K562 treated with DMSO at 1 percent for 24 hours (cell line): ENCODE results near the gene RAB11FIP3. TPM values are rescaled to one million over a fixed set of nuclear protein-coding genes. Genes with fewer than 3 reads are reported as not detected.

Experiments
- total RNA-seq: library from RNA; unstranded; fragments of 300-600 nt; gene quantifications from 2 replicates; pipeline ENCODE4 v1.2.3, GENCODE V29; 2022; ENCODE audit warnings: low read depth; ENCODE audit not compliant: insufficient read depth

RAB11FIP3 gene, protein sequence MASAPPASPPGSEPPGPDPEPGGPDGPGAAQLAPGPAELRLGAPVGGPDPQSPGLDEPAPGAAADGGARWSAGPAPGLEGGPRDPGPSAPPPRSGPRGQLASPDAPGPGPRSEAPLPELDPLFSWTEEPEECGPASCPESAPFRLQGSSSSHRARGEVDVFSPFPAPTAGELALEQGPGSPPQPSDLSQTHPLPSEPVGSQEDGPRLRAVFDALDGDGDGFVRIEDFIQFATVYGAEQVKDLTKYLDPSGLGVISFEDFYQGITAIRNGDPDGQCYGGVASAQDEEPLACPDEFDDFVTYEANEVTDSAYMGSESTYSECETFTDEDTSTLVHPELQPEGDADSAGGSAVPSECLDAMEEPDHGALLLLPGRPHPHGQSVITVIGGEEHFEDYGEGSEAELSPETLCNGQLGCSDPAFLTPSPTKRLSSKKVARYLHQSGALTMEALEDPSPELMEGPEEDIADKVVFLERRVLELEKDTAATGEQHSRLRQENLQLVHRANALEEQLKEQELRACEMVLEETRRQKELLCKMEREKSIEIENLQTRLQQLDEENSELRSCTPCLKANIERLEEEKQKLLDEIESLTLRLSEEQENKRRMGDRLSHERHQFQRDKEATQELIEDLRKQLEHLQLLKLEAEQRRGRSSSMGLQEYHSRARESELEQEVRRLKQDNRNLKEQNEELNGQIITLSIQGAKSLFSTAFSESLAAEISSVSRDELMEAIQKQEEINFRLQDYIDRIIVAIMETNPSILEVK
- total RNA-seq, result 25.0 and 30.8 TPM in 2 replicates

DNA sequence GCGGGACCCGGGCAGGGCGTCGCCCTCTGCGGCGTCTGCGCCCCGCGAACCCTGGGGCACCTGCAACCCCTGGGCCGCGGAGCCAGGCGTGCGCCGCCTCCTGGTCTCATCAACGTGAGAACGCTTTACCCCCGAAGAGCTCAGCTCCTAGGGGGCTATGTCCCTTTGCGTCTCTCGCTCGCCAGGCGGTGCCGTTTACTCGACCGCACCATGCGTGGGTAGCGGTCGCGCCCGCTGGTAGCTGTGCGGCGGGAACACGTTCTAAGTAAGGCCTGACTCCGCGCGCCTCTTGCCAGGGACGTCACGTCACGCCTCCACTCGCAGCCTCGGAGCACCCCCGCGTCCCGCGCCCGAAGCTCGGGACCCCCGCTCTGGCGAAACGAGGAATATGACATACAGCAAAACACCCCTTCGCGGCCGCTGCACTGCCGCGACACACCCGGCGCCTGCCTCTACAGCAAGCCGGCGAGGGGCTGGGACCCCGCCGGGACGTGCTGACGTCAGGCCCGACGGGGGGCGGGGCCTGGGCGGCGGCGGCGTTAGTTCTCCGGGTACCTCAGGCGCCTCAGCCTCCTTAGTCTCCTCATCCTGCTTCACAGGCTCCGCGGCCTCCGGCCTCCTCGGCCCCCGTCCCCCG is at the start of gene RAB11FIP3:
Gene RAB11FIP3 (plus strand): TSS at position 568 of the 637 bp plus-strand sequence. CDS start 358 bp downstream, outside the sequence.

DNA sequence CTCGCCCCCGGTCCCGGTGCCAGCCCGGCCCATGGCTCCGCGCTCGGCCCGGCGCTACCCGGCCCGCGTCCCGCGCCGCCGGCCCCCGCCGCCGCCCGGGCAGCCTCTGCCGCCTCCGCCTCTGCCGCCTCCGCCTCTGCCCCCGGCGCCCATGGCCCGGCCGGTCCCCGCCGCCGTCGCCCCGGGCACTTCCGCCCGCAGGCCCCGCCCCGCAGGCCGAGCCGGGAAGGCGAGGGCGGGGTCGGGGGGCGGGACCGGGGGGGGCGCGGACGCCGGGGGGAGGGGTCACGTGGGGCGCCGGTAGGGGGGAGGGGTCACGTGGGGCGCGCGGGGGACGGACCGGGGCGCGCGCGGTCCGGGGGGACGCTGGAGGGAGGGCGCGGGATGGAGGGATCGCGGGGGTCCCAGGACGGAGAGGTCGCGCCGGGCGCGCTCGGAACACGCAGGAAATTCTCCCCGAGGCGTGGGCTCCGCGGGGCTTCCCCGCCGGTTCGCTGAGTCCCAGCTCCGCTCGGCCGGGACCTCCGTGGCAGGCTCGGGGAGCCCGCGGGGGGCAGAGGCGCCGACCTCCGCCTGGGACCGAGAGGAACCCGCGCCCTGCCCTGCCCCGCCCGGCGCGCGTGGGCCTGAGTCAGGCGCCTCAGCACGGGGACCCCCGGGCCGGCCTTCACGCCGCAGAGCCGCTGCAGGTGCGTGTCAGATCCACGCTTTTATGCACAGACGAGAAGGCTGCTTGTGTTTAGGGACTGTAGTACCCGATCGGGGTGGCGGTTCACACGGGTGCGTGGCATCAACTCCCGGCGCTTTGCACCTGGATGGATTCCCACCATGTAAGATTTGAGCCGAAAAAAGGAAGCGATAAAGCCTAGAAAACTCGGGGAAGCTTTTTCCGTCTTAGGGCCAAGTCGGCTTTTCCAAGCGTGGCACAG is 43.4 kb upstream of the RAB11FIP3 start, which contains the start of gene PGAP6:
Gene PGAP6 (minus strand): TSS at position 190 of the 929 bp plus-strand sequence. CDS start 157 bp downstream, at position 33.

DNA sequence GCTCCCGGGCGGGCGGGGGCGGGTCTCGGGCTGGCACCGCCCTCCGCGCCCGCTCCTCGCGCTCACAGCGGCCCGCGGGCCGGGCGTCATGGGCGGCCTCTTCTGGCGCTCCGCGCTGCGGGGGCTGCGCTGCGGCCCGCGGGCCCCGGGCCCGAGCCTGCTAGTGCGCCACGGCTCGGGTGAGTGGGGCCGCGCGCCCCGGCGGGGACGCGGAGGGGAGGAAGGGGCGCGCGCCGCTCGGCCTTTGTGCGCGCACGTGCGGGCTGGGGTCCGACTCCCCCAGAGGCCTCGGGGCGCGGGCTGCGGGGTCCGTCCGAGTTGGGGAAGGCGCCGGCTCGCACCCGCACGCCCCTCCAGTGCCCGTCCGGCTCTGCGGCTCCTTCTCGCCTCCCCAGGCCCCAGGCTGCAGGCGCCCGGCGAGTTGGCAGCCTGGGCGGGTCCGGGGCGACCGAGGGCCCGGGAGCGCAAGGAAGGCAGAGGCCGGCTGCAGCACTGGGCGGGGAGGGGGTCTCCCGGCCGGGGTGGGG is 28.3 kb upstream of the RAB11FIP3 start, which contains the start of gene NME4:
Gene NME4 (plus strand): TSS at position 65 of the 527 bp plus-strand sequence. CDS start 24 bp downstream, at position 89.

DNA sequence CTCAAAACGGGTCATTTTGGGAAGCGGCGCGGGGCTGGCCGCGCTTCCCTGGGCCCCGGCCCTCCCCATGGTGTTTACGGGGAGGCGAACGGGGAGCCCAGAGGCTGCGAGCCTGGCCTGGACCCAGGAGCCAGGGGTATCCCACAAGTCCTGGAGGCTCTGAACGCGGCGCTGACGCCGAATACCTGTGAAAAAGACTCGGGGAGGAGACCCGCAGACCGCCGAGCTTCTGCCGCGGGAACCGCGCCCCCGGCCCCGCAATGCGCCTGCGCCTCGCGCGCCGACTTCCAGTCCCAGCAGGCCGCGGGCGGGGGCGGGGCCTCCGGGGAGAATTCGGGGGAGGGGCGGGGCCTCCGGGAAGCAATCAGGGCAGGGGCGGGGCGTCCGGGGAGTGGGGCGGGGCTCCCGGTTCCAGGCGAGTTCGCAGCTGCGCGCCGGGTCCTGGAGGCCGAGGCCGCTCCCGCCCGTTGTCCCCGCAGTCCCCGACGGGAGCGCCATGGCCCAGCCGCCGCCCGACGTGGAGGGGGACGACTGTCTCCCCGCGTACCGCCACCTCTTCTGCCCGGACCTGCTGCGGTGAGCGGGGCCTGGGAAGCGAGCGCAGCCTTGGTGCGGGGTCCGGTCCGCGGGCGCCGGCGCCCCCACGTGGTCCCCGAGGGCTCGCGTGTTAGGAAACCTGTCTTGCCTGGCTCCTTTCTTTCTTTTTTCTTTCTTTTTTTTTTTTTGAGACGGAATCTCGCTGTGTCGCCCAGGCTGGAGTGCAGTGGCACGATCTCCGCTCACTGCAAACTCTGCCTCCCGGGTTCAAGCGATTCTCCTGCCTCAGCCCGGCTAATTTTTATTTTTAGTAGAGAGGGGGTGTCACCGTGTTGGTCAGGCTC is 23.7 kb upstream of the RAB11FIP3 start, which contains the start of gene DECR2:
Gene DECR2 (plus strand): TSS at position 418 of the 881 bp plus-strand sequence. CDS start 79 bp downstream, at position 497.

DNA sequence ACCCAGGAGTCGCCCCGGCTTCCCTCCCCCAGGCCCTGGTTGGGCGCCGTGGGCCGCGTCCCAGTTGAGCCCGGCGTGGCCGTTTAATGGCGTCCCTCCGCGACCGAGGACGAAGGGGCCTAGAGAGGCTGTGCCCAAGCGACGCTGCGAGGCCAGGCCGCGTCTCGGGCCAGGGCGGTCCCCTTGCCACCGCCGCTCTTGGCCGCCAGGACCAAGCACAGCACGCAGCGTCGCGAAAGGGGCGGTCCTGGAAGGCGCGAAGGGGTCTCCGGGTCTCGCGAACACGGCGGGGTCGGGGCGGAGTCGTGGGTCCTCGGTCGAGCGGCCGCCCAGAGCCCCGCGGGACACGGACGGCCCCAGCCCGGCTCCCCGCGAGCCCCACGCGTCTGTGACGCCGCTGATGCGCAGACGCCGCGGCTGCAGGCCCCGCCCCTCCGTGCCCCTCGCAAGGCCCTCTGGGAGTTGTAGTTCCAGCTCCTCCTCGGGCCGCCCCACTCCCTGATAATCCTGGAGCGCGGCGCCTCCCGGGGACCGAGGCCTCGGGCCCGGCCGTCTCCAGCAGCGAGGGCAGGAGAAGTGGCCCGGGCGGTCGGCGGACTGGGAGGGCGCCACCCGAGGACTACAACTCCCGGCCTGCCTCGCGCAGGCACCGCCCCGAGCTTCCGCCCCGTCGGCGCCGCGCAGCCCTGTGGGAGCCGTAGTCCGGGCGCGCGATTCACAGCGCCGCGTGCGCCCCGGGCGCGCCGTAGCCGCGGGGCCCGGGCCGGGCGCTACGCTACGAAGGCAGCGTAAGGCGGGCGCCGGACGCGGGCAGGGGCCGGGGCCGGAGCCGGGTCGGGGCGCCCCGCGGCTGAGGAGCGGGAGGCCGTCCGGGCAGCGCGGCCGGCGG is 101.8 kb downstream of the RAB11FIP3 start, which contains the start of gene CAPN15:
Gene CAPN15 (plus strand): TSS at position 698 of the 889 bp plus-strand sequence. CDS start 19,127 bp downstream, outside the sequence.

DNA sequence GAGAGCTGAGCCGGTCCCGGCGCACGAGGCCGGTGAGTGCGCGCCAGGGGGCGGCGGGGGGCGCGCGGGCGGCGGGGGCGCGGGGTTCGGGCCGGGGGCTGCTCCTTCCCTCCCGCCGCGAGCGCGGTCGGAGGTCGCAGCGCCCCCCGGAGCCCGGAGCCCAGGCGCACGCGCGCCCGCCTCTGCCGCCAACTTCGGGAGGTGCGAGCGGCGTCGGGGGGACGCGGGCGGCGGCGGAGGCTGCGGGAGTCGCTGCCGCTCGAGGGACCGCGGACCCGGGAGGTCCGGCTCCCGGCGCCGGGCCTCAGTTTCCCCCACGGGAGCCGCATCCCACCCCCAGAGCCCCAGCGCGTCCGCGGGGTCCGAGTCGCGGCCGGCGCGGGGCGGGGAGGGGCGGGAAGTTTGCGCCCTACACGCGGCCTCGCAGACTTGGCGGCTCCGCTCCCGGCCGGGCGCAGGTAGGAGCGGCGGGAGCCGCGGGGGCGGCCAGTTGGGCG is 134.8 kb downstream of the RAB11FIP3 start, which contains the start of gene PRR35:
Gene PRR35 (plus strand): TSS at position 191 of the 497 bp plus-strand sequence. CDS start 2,901 bp downstream, outside the sequence.

DNA sequence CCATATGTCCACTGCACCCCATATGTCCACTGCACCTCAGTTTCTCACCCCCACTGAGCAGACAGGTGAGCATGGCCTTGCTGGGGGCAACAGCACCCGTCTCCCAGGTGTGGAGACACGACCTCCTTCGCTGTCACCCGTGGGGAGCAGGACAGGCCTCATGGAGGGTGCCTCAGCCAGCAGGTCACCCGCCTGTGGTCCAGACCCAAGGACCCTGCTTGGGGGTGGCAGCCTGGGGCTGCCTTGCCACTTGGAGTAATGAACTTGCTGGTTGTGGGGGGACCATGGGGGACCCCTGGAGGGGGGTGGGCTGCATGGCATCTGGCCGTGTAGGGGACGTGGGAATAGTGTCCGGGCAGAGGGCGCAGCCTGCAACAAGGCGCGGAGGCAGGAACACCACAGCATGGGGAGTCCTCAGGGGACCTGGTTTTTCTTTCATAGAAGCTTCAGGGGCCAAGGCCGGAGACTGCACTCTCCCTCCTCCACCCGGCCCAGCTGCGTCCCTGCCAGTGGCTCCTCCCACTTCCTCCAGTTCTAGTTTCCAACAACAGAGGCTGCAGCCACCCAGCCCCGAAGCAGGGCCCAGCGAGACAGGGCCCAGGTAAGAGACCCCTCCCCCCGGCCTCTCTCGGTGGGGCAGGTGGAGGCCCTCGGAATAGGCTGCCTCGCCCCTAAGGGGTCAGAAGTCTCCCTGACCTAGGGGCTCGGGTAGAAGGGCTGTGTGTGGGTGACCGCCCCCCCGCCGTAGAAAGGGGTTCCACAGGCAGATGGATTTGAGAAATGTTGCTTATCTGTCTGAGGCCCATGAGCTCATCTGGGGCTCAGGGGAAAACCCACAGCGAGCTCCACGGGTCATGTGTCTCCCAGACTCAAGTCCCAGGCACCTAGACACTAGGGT is 141.3 kb downstream of the RAB11FIP3 start, which contains the start of gene NHLRC4:
Gene NHLRC4 (plus strand): TSS at position 531 of the 898 bp plus-strand sequence. CDS start 1,043 bp downstream, outside the sequence.

DNA sequence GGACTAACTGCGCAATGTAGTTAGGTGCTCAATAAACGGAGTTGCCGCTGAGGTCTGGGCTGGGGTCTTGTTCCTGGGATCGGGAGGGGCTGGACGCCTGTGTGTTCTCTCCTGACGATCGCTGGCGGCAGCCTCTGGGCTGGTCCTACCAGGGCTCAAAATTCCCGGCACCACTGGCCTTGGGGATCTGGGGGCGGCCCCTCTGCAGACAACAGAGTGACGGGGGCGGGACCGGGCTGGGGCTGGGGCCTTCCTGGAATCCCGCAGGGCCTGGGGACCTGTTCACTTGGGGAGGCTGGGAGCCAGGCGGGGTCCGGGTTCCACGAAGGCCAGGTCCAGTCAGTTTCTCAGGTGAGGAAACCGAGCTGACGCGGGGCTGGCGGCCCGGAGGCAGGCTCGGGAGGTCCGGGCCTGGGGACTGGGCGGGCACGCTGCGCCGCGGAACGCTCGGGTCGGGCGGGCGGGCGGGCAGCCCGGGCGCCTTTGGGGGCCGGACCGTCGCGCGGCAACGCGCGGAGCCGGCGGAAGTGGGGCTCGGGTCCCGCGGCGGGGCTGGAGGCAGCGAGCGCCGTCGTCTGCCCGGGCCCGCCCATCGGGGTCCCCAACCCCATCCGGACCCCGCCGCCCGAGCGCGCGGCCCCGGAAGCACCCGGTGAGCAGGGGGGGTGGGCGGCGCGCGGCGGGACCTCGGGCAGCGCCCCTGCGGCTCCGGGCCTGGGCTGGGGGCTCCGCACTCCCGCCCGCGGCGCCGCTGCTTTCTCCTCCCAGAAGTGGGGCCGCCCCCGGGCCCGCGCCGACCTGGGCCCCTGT is 144.2 kb downstream of the RAB11FIP3 start, which contains the start of gene PIGQ:
Gene PIGQ (plus strand): TSS at position 524 of the 810 bp plus-strand sequence. CDS start 4,107 bp downstream, outside the sequence.

Other genes starting within 250 kb of the RAB11FIP3 start
- 610 and 805 TPM in 2 replicates for gene HBA1, start 249.0 kb upstream of the RAB11FIP3 start, total RNA-seq
- gene HBQ1, start 245.2 kb upstream of the RAB11FIP3 start, total RNA-seq, result 62.5 and 62.7 TPM in 2 replicates
- gene LUC7L, start 196.2 kb upstream of the RAB11FIP3 start, total RNA-seq, result 32.0 and 39.7 TPM in 2 replicates
- gene FAM234A, start 190.8 kb upstream of the RAB11FIP3 start, total RNA-seq, result 121 and 124 TPM in 2 replicates
- not detected in 2 replicates for gene RGS11, start 149.7 kb upstream of the RAB11FIP3 start, total RNA-seq
- not detected in 2 replicates for gene ARHGDIG, start 145.1 kb upstream of the RAB11FIP3 start, total RNA-seq
- not detected in 2 replicates for gene PDIA2, start 142.5 kb upstream of the RAB11FIP3 start, total RNA-seq
- gene AXIN1, start 72.9 kb upstream of the RAB11FIP3 start, total RNA-seq, result 43.7 and 44.5 TPM in 2 replicates
- gene MRPL28, start 55.1 kb upstream of the RAB11FIP3 start, total RNA-seq, result 122 and 140 TPM in 2 replicates
- 124 and 139 TPM in 2 replicates for gene PGAP6, start 43.7 kb upstream of the RAB11FIP3 start, total RNA-seq
- gene NME4, start 28.4 kb upstream of the RAB11FIP3 start, total RNA-seq, result 154 and 165 TPM in 2 replicates
- gene DECR2, start 23.8 kb upstream of the RAB11FIP3 start, total RNA-seq, result 56.3 and 58.3 TPM in 2 replicates
- gene CAPN15, start 102.1 kb downstream of the RAB11FIP3 start, total RNA-seq, result 64.7 and 73.6 TPM in 2 replicates
- 0.23 TPM in 1 of 2 replicates, not detected in the other for gene PRR35, start 134.7 kb downstream of the RAB11FIP3 start, total RNA-seq
- gene NHLRC4, start 141.4 kb downstream of the RAB11FIP3 start, total RNA-seq, result 12.5 and 14.0 TPM in 2 replicates
- 55.4 and 66.8 TPM in 2 replicates for gene PIGQ, start 144.3 kb downstream of the RAB11FIP3 start, total RNA-seq
- 42.1 and 47.9 TPM in 2 replicates for gene RAB40C, start 164.4 kb downstream of the RAB11FIP3 start, total RNA-seq
- gene WFIKKN1, start 205.3 kb downstream of the RAB11FIP3 start, total RNA-seq, result 13.4 and 16.8 TPM in 2 replicates
- gene METTL26, start 210.7 kb downstream of the RAB11FIP3 start, total RNA-seq, result 134 and 166 TPM in 2 replicates
- 93.9 and 111 TPM in 2 replicates for gene MCRIP2, start 216.2 kb downstream of the RAB11FIP3 start, total RNA-seq
- gene WDR90, start 223.7 kb downstream of the RAB11FIP3 start, total RNA-seq, result 2.6 and 4.1 TPM in 2 replicates
- 154 and 166 TPM in 2 replicates for gene RHOT2, start 242.5 kb downstream of the RAB11FIP3 start, total RNA-seq